ENCODE data around the gene ATP2A2.
A peak's percentile ranks its signal among the peaks of the same experiment; 100 is the strongest.

Gene ATP2A2

GRCh38 chr12:110349514-110350151 lies 68.6 kb downstream of the ATP2A2 start:
- H3K4me3 ChIP-seq (ENCODE audit: control insufficient read depth, low read depth, low read length): no peak overlapping the region
- DNase-seq (ENCODE audit: low read depth): no peak
- no peak for TF ChIP-seq CTCF (conservative IDR thresholded peaks at IDR 0.05; ENCODE audit: control insufficient read depth, insufficient read depth, low read depth, low read length)

- H3K4me3 ChIP-seq (ENCODE audit: control insufficient read depth, low read depth, low read length): no peak overlapping the region
- no peak for TF ChIP-seq CTCF (conservative IDR thresholded peaks at IDR 0.05; ENCODE audit: control insufficient read depth, insufficient read depth, low read depth, low read length)
- no peak for DNase-seq (ENCODE audit: low read depth)
These were observed 70.1 kb downstream of the ATP2A2 start for GRCh38 chr12:110351119-110351518.

- DNase-seq (ENCODE audit: low read depth): no peak
- H3K4me3 ChIP-seq (ENCODE audit: control insufficient read depth, low read depth, low read length): no peak overlapping the region
- TF ChIP-seq CTCF (conservative IDR thresholded peaks at IDR 0.05; ENCODE audit: control insufficient read depth, insufficient read depth, low read depth, low read length): no peak
These were observed 71.4 kb downstream of the ATP2A2 start for GRCh38 chr12:110352401-110352800.

GRCh38 chr12:110353211-110353965 lies 72.3 kb downstream of the ATP2A2 start:
- TF ChIP-seq CTCF (conservative IDR thresholded peaks at IDR 0.05; ENCODE audit: control insufficient read depth, insufficient read depth, low read depth, low read length): no peak
- DNase-seq (ENCODE audit: low read depth): no peak
- H3K4me3 ChIP-seq (ENCODE audit: control insufficient read depth, low read depth, low read length): no peak overlapping the region

- no peak for TF ChIP-seq CTCF (conservative IDR thresholded peaks at IDR 0.05; ENCODE audit: control insufficient read depth, insufficient read depth, low read depth, low read length)
- H3K4me3 ChIP-seq (ENCODE audit: control insufficient read depth, low read depth, low read length): no peak overlapping the region
- no peak for DNase-seq (ENCODE audit: low read depth)
These were observed 73.2 kb downstream of the ATP2A2 start for GRCh38 chr12:110354172-110354780.

GRCh38 chr12:110355073-110355472 lies 74.0 kb downstream of the ATP2A2 start:
- H3K4me3 ChIP-seq (ENCODE audit: control insufficient read depth, low read depth, low read length): no peak overlapping the region
- TF ChIP-seq CTCF (conservative IDR thresholded peaks at IDR 0.05; ENCODE audit: control insufficient read depth, insufficient read depth, low read depth, low read length): peak; percentile 41
- DNase-seq (ENCODE audit: low read depth): no peak

All from fibroblast of mammary gland (primary cell).